Testis (tissue), 2 donors: ENCODE measurements around the gene EEF2K.

Experiments used
- CTCF ChIP-seq, 3 experiments: fragments of 450-650 bp in 2 of 3; fragments of 200-600 bp in 1 of 3; sonication (generic) in 1 of 3; IDR thresholded peaks; one replicate each; pipeline ENCODE4 v1.5.1; 2016 to 2019; ENCODE audit warnings: antibody characterized with exemption in 3 of 3, mild to moderate bottlenecking in 2 of 3, moderate library complexity in 1 of 3
- POLR2A ChIP-seq: fragments of 450-650 bp; IDR thresholded peaks from one replicate; pipeline ENCODE4 v1.6.1; 2017; ENCODE audit warnings: antibody characterized with exemption, mild to moderate bottlenecking, moderate library complexity

GRCh38 chr16:22262460-22262859 is 56.4 kb downstream of the EEF2K start:
- TF ChIP-seq POLR2A (no peak), CTCF (IDR thresholded peaks at IDR 0.05) (no peak)
